GM06990 (cell line): Measurements from ENCODE around the gene USP22.

Experiments used
- DNase-seq: peaks from one replicate; pipeline ENCODE4 v3.0.0-alpha.2; 2011; ENCODE audit not compliant: insufficient read length; ENCODE audit errors: extremely low read depth
- H3K27me3 ChIP-seq: replicated peaks from 2 replicates; pipeline ENCODE4 v1.6.0; 2011; ENCODE audit warnings: low read length; ENCODE audit not compliant: control insufficient read depth, insufficient read depth
- H3K36me3 ChIP-seq: 2 replicates; pipeline ENCODE4 v1.5.1; 2011; ENCODE audit warnings: low read length; ENCODE audit not compliant: control insufficient read depth, insufficient read depth
- H3K4me3 ChIP-seq: replicated peaks from 2 replicates; pipeline ENCODE4 v1.5.1; 2011; ENCODE audit warnings: low read depth, mild to moderate bottlenecking, control low read depth, low read length
- CTCF ChIP-seq: IDR thresholded peaks from 2 replicates; pipeline ENCODE4 v1.5.1; 2011; ENCODE audit warnings: low read length, control low read depth, mild to moderate bottlenecking, inconsistent platforms; ENCODE audit not compliant: insufficient read depth, poor library complexity, severe bottlenecking

The USP22 gene

GRCh38 chr17:21015564-21015963 lies 27.2 kb downstream of the USP22 start:
- Histone ChIP-seq H3K36me3 (peaks cover 71% of the 10 kb centered on the region), H3K27me3 (no peaks in the 10 kb centered on the region), H3K4me3 (no peak overlapping the region)
- no peak for TF ChIP-seq CTCF
- DNase-seq = no peak

GRCh38 chr17:21014498-21014897 lies 28.3 kb downstream of the USP22 start:
- Histone ChIP-seq H3K27me3 (no peaks in the 10 kb centered on the region), H3K36me3 (peaks cover 68% of the 10 kb centered on the region), H3K4me3 (no peak overlapping the region)
- no peak for DNase-seq
- no peak for TF ChIP-seq CTCF

- H3K36me3 ChIP-seq = peaks cover 67% of the 10 kb centered on the region
- H3K4me3 ChIP-seq = no peak overlapping the region
- H3K27me3 ChIP-seq = no peaks in the 10 kb centered on the region
- no peak for DNase-seq
- TF ChIP-seq CTCF = no peak
Observed at GRCh38 chr17:21013983-21014382, 28.8 kb downstream of the USP22 start.

GRCh38 chr17:21012736-21013135 lies 30.1 kb downstream of the USP22 start:
- no peak overlapping the region for H3K4me3 ChIP-seq
- no peak for TF ChIP-seq CTCF
- no peaks in the 10 kb centered on the region for H3K27me3 ChIP-seq
- DNase-seq = no peak
- peaks cover 65% of the 10 kb centered on the region for H3K36me3 ChIP-seq

DNA sequence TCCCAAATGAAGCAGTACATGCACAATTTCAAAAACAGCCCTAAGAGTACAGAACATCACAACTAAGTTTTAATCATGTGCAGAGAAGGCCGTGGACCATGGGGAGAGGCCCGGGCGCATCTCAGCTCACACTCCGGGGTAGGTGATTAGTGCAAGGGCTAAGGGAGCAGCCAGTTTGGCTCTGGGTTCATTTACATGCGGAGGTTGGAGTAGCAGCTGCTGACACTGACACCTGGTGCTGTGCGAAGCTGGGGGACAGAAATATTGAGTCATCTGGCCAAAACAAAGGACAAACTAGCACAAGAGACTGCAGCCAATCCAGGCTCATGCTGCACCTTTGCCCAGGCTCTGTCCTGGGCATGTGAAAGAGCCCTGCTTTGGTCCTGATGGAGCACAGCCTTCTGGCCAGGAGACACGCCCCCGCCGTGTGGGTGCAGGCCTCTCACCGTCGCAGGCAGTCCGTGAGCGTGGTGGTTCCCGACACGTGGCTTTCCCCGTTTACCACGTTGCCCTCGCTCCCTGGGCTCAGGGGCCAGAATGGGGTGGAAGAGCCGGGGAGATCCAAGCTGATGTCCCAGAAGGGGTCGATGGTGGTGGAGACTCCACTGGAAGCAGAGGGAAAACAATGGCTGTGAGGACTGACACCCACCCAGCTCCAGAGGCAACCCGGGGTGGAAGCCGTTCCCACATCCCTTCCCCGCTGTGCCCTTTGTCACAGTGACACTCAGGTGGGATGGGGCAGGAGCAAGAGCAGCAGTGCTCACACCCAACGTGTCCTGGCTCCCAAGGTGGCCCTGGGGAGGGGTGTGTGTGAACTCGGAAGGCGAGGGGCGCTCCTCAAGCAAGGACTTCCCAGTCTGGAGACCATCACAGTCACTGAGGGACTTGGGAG lies 31.9 kb downstream of the USP22 start:
- no peaks in the 10 kb centered on the region for H3K27me3 ChIP-seq
- DNase-seq = no peak
- TF ChIP-seq CTCF = no peak
- H3K36me3 ChIP-seq = peaks cover 62% of the 10 kb centered on the region
- H3K4me3 ChIP-seq = no peak overlapping the region
